Stimulated activated CD8-positive, alpha-beta memory T cell treated with anti-CD3 and anti-CD28 coated beads, Interleukin-7, amount 100 ng/mL, for 48 hours (primary cell): ENCODE measurements around the gene RASGRP1.
A peak's percentile ranks its signal among the peaks of the same experiment; 100 is the strongest.
"Not testable (repeated sequence)": the region's sequence is repeated elsewhere in the genome, so short reads cannot be mapped to it uniquely, and the experiment has no call there.

Experiments used
- DNase-seq, 2 donors: peaks; one replicate each; pipeline ENCODE4 v3.0.0-alpha.2; 2020; ENCODE audit warnings: low read depth in 1 of 2; ENCODE audit errors: extremely low read depth in 1 of 2

Gene RASGRP1

GRCh38 chr15:38564557-38565286 lies at the start of gene RASGRP1:
Gene RASGRP1, minus strand, starts transcription at chr15:38564814. Its CDS starts 186 bp downstream, at chr15:38564628.
- DNase-seq = peak in 1 of 2 donors; percentile 74

GRCh38 chr15:38613085-38613484 lies 48.5 kb upstream of the RASGRP1 start:
- DNase-seq = no peak

GRCh38 chr15:38612159-38612863 lies 47.7 kb upstream of the RASGRP1 start:
- peak; percentile 33 to 77 for DNase-seq

GRCh38 chr15:38611228-38611627 lies 46.6 kb upstream of the RASGRP1 start:
- DNase-seq = peak in 1 of 2 donors; percentile 71

GRCh38 chr15:38610748-38611147 lies 46.1 kb upstream of the RASGRP1 start:
- DNase-seq = peak; percentile 23 to 65

GRCh38 chr15:38609097-38609738 lies 44.6 kb upstream of the RASGRP1 start:
- no peak for DNase-seq

GRCh38 chr15:38608682-38609081 lies 44.1 kb upstream of the RASGRP1 start:
- DNase-seq = no peak

- no peak for DNase-seq
These were observed 41.1 kb upstream of the RASGRP1 start for GRCh38 chr15:38605744-38606143.

GRCh38 chr15:38603672-38604071 lies 39.1 kb upstream of the RASGRP1 start:
- no peak for DNase-seq

GRCh38 chr15:38602910-38603670 lies 38.5 kb upstream of the RASGRP1 start:
- no peak for DNase-seq

GRCh38 chr15:38600236-38600635 lies 35.6 kb upstream of the RASGRP1 start:
- no peak for DNase-seq

GRCh38 chr15:38598749-38599148 lies 34.1 kb upstream of the RASGRP1 start:
- DNase-seq = no peak

GRCh38 chr15:38597219-38597800 lies 32.7 kb upstream of the RASGRP1 start:
- no peak for DNase-seq

- DNase-seq = no peak
These were observed 28.9 kb upstream of the RASGRP1 start for GRCh38 chr15:38593524-38593923.

GRCh38 chr15:38589502-38589901 lies 24.9 kb upstream of the RASGRP1 start:
- DNase-seq = no peak

GRCh38 chr15:38588672-38589071 lies 24.1 kb upstream of the RASGRP1 start:
- no peak for DNase-seq

GRCh38 chr15:38587214-38587613 lies 22.6 kb upstream of the RASGRP1 start:
- DNase-seq = no peak

GRCh38 chr15:38586005-38586404 lies 21.4 kb upstream of the RASGRP1 start:
- not testable (repeated sequence) for DNase-seq

GRCh38 chr15:38578626-38579025 lies 14.0 kb upstream of the RASGRP1 start:
- DNase-seq = no peak

GRCh38 chr15:38577424-38577987 lies 12.9 kb upstream of the RASGRP1 start:
- no peak for DNase-seq
